ENCODE data around the gene NEK1.

GRCh38 chr4:169603312-169603711, 9.1 kb downstream of the NEK1 start:
- TF ChIP-seq POLR2A (IDR thresholded peaks at IDR 0.05) (no peak), CTCF (IDR thresholded peaks at IDR 0.05) (no peak)

All from testis (tissue), 2 donors.